DMS79 treated with DMSO at 0.1 percent for 48 hours (cell line): ENCODE results near the gene NCAPD2.
"Not testable (repeated sequence)": the region's sequence is repeated elsewhere in the genome, so short reads cannot be mapped to it uniquely, and the experiment has no call there.

Experiments
- DNase-seq: peaks from one replicate; lab custom pipeline; 2025; lab: John Stamatoyannopoulos, UW

The NCAPD2 gene

DNA sequence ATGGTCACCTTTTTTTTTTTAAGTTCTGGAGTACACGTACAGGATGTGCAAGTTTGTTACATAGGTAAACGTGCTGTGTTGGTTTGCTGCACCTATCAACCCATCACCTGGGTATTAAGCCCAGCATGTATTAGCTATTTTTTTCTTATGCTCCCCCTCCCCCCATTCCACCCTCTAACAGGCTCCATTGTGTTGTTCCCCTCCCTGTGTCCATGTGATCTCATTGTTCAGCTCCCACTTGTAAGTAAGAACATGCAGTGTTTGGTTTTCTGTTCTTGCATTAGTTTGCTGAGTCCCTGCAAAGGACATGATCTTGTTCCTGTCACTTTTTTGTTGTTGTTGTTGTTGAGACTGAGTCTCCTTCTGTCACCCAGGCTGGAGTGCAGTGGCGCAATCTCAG lies 3.4 kb downstream of the NCAPD2 start:
- DNase-seq: not testable (repeated sequence)

DNA sequence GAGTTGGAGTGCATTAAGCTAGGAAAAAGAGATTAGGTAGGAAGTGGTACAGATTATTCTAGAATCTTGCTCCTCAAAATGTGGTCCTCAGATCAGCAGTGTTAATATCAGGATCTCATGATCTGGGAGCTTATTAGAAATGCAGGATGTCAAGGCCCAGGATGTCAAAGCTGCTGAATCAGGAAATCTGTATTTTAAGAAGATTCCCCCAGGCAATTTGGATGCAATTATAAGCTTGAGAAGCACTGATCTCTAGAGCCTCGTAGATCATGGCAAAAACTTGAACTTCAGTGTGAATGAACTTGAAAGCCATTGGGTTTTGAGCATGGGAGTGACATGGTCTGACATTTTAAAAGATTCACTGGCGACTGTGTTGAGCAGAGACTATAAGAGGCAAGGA lies 6.6 kb downstream of the NCAPD2 start:
- no peak for DNase-seq

DNA sequence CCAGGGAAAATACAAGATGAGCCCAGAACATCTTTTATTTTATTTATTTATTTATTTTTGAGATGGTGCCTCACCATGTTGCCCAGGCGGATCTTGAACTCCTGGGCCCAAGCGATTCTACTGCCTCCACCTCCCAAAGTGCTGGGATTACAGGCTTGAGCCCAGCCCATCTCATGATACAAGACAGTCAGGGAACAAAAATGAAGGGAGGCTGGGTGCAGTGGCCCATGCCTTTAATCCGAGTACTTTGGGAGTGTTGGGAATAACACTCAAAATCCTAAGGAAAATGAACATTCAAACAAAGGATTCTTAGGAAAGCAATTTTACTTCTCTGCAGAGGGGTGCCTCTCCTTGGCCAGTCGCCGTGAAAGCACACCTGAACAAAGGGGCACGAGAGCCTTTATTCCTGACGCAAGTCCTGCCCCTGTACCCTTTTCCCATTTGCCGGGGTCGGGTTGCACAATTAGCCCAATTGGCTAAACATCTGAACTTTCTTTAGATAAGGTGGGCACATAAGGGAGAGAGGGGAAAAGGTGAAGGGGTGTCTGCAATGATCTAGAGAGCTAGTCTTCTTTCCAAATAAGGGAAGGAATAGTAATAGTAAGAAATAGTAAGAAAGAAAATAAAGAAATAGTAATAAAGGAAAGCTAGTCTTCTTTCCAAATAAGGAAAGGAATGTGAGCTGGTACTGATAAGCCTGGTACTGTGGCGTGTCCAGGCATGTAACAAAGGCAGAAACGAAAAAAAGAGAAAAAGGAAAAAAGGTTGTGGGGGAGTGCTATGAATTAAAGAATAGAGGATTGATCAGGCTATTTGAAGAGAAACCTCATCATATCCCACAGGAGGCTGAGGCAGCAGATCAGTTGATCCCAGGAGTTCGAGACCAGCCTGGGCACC lies 13.4 kb downstream of the NCAPD2 start:
- no peak for DNase-seq

DNA sequence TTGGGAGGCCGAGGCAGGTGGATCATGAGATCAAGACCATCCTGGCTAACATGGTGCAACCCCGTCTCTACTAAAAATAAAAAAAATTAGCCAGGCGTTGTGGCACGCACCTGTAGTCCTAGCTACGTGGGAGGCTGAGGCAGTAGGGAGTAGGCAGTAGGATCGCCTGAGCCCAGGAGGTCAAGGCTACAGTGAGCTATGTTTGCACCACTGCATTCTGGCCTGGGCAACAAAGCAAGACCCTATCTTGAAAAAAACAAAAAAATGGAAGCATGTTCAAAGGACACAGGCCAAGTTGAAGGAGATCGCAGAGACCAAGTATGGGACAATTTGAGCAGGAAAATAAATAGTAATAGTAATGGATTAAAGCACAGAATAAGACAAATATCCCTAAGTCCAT lies 14.2 kb downstream of the NCAPD2 start:
- DNase-seq: no peak

DNA sequence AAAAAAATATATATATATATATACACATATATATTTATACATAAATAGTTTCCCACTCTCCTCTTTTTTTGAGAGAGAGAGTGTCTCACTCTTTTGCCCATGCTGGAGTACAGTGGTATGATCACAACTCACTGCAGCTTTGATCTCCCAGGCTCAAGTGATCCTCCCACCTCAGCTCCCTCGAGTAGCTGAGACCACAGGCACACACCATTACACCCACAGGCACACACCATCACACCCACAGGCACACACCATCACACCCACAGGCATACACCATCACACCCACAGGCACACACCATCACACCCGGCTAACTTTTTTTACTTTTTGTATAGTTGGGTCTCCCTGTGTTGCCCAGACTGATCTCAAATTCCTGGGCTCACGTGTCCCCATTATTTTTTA lies 26.3 kb downstream of the NCAPD2 start:
- DNase-seq: no peak

DNA sequence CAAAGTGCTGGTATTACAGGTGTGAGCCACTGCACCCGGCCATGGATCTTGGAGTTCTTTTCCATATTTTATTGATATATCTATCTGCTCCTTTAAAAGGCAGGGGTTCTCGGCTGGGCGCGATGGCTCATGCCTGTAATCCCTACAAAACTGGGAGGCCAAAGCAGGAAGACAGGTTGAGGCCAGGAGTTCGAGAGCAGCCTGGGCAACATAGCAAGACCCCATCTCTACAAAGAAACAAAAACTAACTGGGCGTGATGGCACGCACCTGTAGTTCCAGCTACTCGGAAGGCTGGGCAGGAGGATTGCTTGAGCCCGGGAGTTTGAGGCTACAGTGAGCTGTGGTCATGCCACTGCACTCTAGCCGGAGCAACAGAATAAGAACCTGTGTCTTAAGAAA lies 28.3 kb downstream of the NCAPD2 start:
- no peak for DNase-seq

DNA sequence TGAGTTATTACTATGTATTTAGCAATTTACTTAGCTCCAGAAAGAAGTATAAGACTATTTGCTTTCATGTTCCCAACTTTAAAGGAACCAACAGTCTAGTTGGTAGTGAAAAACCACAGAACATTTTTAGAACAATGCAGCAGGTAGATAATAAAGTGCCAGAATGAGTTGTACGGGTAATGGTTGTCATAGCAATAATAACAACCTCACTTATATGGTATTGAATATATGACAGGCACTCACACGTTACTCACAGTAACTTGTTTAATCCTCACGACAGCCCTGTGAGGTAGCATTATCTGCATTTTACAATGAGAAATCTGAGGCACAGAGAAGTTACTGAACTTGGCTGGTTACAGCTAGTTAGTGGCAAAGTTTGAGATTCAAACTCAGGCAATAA lies 29.8 kb downstream of the NCAPD2 start:
- no peak for DNase-seq

DNA sequence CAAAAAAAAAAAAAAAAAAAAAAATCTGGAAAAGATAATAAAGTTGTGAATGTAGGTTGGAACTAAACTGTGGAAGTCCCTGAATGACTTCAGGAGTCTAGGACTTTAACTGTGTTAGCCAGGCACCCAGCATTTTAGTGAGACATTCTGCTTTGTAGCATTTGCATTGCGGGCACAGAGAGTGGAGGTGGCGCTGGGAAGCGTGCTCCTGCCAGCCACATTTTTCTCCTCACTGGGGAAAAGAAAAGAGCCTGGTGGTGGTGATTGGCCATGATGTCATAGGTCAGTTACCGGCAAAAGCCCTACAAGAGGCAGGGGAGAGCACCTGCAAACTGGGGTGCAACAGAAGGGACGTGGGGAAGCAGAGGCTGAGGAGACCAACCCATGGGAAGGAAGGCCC lies 30.7 kb downstream of the NCAPD2 start:
- no peak for DNase-seq

DNA sequence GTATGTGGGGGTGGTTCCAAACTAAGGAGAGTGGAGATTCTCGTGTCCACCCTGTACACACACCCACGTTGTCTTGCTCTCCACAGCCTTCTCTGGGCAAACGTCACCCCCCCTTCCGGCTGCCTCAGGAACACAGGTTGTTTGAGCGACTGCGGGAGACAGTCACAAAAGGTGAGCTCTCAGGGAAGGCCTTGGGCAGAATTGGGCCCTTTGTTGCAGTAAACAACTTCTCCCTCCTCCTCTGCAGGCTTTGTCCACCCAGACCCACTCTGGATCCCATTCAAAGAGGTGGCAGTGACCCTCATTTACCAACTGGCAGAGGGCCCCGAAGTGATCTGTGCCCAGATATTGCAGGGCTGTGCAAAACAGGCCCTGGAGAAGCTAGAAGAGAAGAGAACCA lies 32.3 kb downstream of the NCAPD2 start:
- DNase-seq: no peak

DNA sequence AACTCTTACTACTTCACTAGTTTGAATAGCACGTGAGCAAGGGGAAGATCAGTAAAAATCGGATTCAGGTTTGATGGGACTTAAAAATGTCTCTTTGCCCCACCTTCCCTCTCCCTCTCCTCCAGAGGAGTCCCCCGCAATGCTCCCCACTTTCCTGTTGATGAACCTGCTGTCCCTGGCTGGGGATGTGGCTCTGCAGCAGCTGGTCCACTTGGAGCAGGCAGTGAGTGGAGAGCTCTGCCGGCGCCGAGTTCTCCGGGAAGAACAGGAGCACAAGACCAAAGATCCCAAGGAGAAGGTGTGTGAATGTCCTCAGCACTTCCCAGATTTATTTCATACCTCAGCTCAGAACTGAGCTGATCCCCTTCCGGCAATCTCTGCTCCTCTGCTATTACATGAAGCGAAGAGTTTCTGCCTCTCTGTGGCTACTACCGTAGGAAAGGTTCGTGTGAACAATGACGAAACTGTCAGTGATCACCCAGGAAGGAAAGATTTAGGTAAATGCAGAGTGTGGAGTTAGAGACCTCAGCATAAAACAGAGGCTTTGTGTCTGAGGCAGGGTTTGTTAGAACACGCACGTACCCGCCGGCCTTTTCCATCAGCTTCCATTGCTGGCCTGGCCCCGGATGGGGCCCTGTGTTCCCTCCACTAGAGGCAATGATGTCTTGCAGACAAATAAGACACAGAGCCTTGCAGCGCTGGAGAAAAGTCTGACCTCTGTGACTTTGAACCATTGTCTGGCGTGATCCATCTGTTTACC lies 33.0 kb downstream of the NCAPD2 start:
- DNase-seq: no peak

DNA sequence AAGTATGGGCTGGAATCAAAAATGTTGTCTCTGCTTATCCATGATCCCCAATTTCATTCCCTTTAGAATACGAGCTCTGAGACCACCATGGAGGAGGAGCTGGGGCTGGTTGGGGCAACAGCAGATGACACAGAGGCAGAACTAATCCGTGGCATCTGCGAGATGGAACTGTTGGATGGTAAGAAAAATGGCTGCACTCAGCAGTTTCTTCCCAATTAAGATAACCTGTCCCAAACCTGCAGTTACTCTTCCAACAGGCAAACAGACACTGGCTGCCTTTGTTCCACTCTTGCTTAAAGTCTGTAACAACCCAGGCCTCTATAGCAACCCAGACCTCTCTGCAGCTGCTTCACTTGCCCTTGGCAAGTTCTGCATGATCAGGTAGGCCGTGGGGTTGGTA lies 33.8 kb downstream of the NCAPD2 start:
- DNase-seq: no peak

DNA sequence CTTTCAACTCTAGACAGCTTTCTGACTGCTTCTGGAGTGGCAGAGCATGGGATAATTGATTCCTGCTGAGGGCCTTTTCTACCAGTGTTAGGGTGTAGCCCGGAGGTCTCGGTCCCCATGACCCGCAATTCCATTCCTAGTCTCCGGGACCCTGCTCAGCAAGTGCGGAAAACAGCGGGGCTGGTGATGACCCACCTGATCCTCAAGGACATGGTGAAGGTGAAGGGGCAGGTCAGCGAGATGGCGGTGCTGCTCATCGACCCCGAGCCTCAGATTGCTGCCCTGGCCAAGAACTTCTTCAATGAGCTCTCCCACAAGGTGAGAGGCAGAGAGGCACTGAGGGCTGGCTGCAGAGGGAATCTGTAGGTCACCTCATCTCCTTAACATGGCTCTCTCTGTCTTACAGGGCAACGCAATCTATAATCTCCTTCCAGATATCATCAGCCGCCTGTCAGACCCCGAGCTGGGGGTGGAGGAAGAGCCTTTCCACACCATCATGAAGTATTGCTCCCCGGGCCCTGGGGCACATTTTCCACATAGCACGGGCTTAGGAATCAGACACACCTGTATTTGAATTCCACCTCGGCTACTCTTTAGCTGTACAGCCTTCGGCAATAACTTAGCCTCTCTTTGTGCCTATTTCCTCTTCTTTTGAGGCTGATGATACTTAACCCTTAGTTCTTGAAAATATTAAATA lies 34.8 kb downstream of the NCAPD2 start:
- no peak for DNase-seq

DNA sequence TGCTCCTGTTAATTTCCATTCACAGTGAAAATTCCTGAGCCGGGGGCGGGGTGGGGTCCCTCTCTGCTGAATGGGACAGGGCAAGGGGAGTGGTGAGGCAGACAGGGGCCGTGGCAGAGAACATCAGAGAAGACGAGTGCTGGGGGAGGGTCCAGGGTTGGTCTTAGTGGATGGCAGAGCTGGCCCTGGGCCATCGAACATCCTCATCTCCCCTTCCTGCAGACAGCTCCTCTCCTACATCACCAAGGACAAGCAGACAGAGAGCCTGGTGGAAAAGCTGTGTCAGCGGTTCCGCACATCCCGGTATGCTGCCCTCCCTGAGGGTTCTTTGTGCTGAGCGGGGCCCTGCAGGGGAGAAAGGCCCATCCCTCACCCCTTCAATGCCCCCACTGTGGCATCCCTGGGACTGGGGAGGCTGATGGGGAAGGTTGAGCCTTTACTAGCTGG lies 35.4 kb downstream of the NCAPD2 start:
- no peak for DNase-seq

DNA sequence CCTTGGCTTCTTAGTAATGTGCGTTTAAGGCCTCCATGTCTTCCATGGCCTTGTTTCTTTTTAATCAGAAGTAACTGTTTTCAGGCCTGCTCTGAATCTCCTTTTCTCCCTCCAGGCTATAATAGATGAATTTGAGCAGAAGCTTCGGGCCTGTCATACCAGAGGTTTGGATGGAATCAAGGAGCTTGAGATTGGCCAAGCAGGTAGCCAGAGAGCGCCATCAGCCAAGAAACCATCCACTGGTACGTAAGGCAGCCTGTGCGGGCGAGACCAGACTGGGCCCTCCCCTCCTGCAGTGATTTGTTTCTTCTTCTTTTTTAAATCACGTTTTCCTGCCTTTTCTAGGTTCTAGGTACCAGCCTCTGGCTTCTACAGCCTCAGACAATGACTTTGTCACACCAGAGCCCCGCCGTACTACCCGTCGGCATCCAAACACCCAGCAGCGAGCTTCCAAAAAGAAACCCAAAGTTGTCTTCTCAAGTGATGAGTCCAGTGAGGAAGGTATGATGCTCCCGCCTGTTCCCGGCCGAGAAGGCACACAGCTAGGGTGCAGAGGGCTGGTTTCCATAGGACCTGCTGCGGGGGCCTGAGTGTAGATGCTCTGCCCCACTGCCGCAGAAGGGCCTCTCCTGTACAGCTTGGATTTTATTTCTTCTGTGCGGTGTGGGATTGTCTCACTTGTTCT lies 36.8 kb downstream of the NCAPD2 start:
- no peak for DNase-seq

DNA sequence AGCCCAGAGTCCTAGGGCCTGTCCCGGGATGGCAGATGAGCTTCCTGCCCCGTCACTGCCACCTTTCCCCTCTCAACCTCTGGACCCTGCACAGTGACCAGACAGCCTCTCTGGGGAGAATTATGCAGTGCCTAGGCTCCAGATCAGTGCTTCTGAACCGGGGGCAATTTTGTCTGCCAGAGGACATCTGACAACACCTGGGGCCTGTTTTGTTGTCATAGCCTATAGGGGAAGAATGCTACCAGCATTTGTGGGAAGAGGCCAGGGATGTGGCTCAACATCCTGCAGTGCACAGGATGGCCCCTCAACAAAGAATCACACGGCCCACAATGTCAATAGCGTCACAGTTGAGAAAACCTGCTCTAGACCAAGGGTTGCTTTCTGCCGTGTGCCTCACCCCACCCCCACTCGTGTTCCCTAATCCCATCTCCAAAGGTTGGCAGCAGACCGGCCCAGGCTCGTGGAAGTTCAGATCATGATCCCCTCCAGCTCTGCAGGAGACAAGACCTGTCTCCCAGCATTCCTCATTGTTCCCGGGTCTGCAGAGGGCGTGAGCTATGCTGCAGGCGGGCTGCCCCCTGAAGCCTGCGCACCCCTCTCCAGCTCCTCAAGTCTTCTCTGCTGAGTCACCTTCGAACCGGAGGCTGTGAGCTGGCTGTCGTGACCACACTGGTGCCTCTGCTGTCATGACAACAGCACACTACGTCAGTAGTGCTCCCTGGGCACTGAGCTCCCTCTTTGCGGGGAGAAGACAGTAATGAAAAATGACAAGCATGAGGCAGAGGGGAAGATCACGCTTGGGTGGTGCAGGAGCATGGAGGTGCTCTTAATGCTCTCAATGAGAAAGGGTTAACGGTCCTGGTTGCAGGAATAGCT lies 38.4 kb downstream of the NCAPD2 start:
- DNase-seq: peak; percentile 76

DNA sequence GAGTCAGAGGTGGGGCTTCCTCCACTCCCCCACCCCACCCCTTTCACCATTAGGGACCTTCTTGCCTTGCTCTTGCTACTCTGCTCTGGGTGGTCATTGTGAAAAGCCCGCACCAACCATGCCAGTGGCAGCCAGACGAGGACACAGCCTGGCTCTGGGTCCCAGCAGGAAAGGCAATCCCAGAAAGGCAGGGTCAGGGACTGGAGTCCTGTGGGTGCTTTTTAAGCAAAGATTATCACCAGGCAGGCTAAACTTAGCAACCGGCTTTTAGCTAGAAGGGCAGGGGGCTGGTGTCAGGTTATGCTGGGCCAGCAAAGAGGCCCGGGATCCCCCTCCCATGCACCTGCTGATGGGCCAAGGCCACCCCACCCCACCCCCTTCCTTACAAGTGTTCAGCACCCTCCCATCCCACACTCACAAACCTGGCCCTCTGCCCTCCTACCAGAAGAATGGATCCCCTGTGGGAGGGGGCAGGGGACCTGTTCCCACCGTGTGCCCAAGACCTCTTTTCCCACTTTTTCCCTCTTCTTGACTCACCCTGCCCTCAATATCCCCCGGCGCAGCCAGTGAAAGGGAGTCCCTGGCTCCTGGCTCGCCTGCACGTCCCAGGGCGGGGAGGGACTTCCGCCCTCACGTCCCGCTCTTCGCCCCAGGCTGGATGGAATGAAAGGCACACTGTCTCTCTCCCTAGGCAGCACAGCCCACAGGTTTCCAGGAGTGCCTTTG lies 39.2 kb downstream of the NCAPD2 start:
- peak; percentile 68 for DNase-seq

DNA sequence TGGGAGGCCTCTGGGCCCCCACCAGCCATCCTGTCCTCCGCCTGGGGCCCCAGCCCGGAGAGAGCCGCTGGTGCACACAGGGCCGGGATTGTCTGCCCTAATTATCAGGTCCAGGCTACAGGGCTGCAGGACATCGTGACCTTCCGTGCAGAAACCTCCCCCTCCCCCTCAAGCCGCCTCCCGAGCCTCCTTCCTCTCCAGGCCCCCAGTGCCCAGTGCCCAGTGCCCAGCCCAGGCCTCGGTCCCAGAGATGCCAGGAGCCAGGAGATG lies 39.7 kb downstream of the NCAPD2 start:
- no peak for DNase-seq

DNA sequence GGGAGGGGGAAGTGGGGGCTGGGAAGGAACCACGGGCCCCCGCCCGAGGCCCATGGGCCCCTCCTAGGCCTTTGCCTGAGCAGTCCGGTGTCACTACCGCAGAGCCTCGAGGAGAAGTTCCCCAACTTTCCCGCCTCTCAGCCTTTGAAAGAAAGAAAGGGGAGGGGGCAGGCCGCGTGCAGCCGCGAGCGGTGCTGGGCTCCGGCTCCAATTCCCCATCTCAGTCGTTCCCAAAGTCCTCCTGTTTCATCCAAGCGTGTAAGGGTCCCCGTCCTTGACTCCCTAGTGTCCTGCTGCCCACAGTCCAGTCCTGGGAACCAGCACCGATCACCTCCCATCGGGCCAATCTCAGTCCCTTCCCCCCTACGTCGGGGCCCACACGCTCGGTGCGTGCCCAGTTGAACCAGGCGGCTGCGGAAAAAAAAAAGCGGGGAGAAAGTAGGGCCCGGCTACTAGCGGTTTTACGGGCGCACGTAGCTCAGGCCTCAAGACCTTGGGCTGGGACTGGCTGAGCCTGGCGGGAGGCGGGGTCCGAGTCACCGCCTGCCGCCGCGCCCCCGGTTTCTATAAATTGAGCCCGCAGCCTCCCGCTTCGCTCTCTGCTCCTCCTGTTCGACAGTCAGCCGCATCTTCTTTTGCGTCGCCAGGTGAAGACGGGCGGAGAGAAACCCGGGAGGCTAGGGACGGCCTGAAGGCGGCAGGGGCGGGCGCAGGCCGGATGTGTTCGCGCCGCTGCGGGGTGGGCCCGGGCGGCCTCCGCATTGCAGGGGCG lies 40.2 kb downstream of the NCAPD2 start, which contains the start of gene GAPDH:
Gene GAPDH (plus strand): TSS at position 595 of the 772 bp plus-strand sequence. CDS start 316 bp downstream, outside the sequence.
- peak; percentile 97 for DNase-seq

DNA sequence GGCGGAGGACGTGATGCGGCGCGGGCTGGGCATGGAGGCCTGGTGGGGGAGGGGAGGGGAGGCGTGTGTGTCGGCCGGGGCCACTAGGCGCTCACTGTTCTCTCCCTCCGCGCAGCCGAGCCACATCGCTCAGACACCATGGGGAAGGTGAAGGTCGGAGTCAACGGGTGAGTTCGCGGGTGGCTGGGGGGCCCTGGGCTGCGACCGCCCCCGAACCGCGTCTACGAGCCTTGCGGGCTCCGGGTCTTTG lies 40.7 kb downstream of the NCAPD2 start:
- no peak for DNase-seq
